Raji (cell line): ENCODE results near the gene DARS1.

ENCODE experiments used
- POLR2A ChIP-seq: IDR thresholded peaks from 2 replicates; pipeline ENCODE4 v1.6.1; 2011; ENCODE audit warnings: low read depth, low read length, control low read depth; ENCODE audit not compliant: insufficient read depth

The DARS1 gene

GRCh38 chr2:136000502-136000901 lies 15.1 kb upstream of the DARS1 start:
- no peak for TF ChIP-seq POLR2A

- no peak for TF ChIP-seq POLR2A
Measured at GRCh38 chr2:135999899-136000298, 14.5 kb upstream of the DARS1 start.

GRCh38 chr2:135998879-135999278 lies 13.5 kb upstream of the DARS1 start:
- TF ChIP-seq POLR2A, result no peak

- TF ChIP-seq POLR2A, result 0 out of 2 replicates have a peak, but pooled peaks have one; percentile 33
Measured at GRCh38 chr2:135997380-135997779, 12.0 kb upstream of the DARS1 start.

GRCh38 chr2:135996304-135996703 lies 10.9 kb upstream of the DARS1 start:
- no peak for TF ChIP-seq POLR2A

- no peak for TF ChIP-seq POLR2A
Measured at GRCh38 chr2:135994281-135994680, 8.9 kb upstream of the DARS1 start.

- TF ChIP-seq POLR2A, result no peak
Measured at GRCh38 chr2:135993421-135993820, 8.0 kb upstream of the DARS1 start.

GRCh38 chr2:135991861-135992260 lies 6.4 kb upstream of the DARS1 start:
- TF ChIP-seq POLR2A, result no peak

GRCh38 chr2:135987441-135987840 lies 2.0 kb upstream of the DARS1 start:
- TF ChIP-seq POLR2A, result no peak

- no peak for TF ChIP-seq POLR2A
Measured at GRCh38 chr2:135986507-135986906, 1.1 kb upstream of the DARS1 start.

- TF ChIP-seq POLR2A, result no peak
Measured at GRCh38 chr2:135985826-135986393, 484 bp upstream of the DARS1 start.

- no peak for TF ChIP-seq POLR2A
Measured at GRCh38 chr2:135984199-135985017, 1.0 kb downstream of the DARS1 start.

- TF ChIP-seq POLR2A, result no peak
Measured at GRCh38 chr2:135980434-135981079, 4.9 kb downstream of the DARS1 start.

GRCh38 chr2:135975702-135976101 lies 9.7 kb downstream of the DARS1 start:
- TF ChIP-seq POLR2A, result no peak

- no peak for TF ChIP-seq POLR2A
Measured at GRCh38 chr2:135974036-135974435, 11.4 kb downstream of the DARS1 start.
